DMS153 (cell line): Measurements from ENCODE around the gene ODAD3.
"Not testable (repeated sequence)": the region's sequence is repeated elsewhere in the genome, so short reads cannot be mapped to it uniquely, and the experiment has no call there.

Source experiments
- DNase-seq: peaks from one replicate; lab custom pipeline; 2025; lab: John Stamatoyannopoulos, UW

ODAD3 gene

GRCh38 chr19:11405846-11406643 is 28.9 kb downstream of the ODAD3 start:
- no peak for DNase-seq

- DNase-seq = no peak
Observed at GRCh38 chr19:11404588-11405222, 30.2 kb downstream of the ODAD3 start.

GRCh38 chr19:11401808-11402543 is 32.9 kb downstream of the ODAD3 start:
- DNase-seq = no peak

- no peak for DNase-seq
Observed at GRCh38 chr19:11400798-11401197, 34.1 kb downstream of the ODAD3 start.

DNA sequence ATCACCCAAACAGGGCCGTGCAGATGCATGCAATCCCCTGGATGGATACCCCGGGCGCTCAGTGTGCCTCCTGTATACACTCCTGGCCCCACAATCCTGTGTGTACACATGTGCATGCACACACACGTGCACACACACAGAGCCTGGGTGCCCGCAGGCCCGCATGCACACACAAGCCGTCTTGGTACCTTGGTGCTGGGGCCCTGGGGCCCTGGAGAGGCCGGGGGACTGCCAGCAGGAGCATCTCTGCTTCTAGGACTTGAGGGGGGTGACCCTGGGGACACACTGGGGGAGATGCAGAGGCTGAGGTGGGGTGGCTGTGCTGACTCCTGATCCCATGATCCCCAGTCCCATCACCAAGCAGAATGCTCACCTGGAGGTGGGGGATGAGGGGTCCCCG is 35.3 kb downstream of the ODAD3 start:
- DNase-seq = no peak

DNA sequence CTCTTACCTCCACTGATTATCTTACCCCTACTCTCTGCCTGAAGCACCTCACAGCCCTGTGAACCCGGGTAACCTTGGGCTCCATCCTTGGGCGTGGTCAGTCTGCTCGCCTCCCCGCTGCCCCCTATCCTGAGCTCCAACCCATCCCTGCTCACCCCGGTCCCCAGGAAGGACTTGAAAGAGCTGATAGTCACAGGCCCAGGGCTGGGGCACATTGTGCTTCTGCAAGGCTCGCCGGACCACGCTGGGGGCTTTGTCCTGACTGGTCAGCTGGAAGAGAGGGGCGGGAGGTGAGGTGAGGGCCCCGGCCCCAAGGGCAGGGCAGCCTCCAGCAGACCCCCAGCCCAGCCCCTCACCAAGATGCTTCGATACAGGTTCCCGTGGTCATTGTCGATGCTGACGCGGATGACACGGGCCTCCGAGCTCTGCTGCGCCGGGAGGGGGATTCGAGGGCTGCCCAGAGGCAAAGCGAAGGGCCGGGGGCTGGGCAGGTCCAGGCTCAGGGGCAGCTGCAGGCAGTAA is 37.8 kb downstream of the ODAD3 start:
- no peak for DNase-seq

DNA sequence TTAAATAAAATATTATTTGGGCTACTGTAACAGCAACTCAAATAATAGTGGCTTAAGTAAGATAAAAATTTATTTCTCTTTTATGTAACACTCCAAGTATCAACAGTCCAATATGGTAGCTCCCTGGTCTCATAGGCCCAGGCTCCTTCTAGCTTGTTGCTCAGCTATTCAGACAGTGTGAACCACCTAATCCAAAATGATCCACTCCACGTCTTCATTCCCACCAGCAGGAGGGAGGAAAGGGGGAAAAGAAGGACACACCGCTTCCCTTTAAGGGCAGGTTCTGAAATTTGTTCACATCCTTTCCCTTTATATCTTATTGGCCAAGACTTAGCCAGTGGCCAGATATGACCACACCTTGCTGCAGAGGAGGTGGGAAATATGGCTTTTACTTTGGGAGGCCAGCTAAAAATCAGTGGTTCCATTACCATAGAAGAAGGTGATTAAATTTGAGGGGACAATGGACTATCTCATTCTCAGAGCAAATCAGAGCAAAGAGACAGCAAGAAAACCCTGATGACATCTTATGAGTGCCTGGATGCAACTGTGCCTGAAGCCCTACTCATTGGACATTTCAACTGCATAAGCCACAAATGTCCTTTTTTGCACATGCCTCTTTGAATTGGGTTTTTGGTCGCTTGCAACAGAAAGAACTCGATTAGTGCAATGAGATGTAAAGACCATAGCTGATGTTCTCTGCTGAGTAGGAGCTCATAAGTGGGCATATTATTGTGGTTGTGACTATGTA is 43.8 kb downstream of the ODAD3 start:
- no peak for DNase-seq

DNA sequence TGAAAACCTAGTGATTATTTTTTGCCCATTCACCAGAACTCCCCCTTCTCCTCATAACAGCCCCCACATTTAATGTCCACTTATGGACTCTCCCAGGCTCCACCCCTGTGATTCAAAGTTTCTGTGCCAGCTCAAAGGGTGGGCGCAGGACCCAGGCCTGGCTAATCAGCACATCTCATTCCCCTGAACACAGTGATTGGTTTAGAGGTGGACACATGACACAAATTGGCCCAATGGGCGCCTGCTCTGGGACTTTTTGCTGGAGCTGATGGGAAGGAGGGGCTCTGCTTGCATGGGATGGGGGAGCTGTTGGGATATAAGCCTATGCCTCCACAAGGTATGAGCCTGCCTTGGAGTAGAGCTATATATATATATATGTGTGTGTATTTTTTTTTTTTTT is 44.6 kb downstream of the ODAD3 start:
- DNase-seq = no peak

DNA sequence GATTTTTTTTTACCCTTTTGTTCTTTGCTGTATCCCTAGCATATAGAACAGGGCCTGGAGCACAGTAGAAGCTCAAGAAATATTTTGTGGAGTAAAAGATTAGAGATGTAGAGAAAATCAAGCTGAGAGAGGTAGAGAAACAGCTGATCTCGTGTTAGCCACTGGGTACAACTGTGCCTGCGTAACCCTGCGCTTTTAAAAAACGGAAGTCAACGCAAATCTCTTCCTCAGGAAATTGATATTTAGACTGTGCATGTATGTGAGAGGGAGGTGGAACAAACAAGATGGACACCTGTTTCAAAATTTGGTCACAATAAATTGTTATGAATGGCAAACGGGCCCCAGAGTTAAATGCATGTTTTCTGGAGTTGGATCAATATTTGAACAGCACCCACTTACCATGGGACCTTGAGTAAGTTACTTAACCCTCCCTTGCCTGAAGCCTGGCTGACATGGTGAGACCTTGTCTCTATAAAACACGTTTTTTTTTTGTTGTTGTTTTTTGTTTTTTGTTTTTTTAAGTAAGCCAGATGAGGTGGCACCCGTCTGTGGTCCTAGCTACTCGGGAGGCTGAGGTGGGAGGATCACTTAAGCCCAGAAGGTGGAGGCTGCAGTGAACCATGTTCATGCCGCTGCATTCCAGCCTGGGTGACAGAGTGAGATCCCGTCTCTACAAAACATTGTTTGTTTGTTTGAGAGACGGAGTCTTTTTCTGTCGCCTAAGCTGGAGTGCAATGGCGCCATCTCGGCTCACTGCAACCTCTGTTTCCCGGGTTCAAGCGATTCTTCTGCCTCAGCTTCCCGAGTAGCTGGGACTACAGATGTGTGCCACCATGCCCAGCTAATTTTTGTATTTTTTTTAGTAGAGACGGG is 47.5 kb downstream of the ODAD3 start:
- peak; percentile 15 for DNase-seq

DNA sequence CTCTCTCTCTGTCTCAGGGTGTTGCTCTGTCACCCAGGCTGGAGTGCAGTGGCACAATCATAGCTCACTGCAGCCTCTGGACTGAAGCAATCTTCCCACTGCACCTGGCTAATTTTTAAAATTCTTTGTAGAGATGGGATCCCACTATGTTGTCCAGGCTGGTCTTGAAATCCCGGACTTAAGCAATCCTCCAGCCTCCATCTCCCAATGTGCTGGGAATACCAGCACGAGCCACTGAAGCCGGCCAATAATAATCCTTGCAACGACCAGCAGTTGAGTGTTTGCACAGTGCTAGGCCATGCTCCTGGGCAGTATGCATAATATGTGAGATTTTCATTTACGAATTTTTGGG is 50.2 kb downstream of the ODAD3 start:
- no peak for DNase-seq

DNA sequence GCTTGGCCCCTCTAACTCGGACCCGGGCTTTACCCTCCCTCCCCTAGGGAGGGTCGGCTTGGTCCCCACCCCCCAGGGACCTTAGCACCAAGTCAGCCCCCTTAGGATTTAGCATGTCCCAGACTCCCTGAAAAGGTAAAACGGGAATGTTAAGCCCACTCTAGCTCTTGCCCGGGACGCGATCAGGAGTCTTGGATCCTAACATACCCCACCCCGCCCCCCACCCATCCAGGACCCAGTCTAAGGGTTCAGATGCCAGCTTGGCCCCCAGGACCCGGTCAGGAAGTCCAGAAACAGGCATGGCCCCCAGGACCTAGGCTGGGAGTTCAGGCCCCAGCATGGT is 51.2 kb downstream of the ODAD3 start:
- no peak for DNase-seq

- peak; percentile 44 for DNase-seq
Observed at GRCh38 chr19:11382898-11383705, 51.8 kb downstream of the ODAD3 start.

DNA sequence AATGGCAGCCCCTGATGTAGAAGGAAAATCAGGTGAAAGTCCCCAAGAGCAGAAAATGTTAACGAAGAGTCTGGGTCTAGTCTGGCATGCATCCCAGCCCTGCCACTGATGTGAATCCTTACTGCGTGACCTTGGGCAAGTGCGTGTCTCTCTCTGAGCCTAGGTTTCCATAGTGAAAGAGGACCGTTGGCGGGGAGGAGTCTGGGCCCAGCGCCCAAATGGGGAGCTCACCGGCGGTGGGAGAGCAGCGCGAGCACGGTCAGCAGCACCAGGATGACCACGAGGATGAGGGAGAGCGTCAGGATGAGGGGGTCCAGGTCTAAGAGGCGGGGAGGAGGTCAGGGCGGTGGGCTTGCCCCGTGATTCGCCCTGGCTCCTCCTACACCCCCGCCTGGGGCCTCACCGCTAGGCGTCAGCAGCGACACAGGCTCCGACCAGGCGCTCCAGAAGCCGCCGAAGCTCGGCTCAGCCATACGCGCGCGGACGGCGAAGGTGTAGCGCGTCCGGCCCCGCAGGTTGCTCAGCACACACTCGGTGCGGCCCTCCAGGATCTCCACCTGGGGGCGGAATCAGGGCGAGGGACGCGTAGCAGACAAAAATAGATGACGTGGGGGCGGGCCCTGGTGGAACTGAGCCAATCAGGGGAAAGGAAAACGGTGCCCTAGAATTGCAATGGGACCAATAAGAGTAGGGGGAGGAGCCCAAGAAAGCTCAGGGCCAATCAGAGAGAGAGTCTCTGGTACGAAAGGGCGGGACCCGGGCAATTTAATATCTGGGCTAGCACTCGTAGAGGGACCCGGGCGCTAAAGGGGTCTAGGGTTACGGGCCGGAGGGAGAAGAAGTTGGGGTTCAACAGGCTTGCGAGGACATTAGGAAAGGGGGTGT is 54.0 kb downstream of the ODAD3 start:
- DNase-seq = peak; percentile 98

- no peak for DNase-seq
Observed at GRCh38 chr19:11379857-11380350, 55.0 kb downstream of the ODAD3 start.

DNA sequence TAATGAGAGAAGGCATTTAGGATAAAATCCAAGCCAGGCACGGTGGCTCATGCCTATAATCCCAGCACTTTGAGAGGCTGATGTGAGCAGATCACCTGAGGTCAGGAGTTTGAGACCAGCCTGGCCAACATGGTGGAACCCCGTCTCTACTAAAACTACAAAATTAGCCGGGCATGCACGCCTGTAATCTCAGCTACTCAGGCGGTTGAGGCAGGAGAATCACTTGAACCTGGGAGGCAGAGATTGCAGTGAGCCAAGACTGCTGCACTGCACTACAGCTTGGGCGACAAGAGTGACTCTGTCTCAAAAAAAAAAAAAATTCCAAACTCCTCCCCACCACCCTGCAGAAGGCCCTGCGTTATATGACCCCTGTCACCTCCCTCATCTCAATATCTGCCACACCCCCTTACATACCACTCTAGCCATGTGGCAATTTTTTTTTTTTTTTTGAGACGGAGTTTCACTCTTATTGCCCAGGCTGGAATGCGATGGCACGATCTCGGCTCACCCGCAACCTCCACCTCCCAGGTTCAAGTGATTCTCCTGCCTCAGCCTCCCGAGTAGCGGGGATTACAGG is 55.6 kb downstream of the ODAD3 start:
- DNase-seq = not testable (repeated sequence)

GRCh38 chr19:11378319-11379189 is 56.4 kb downstream of the ODAD3 start:
- no peak for DNase-seq

GRCh38 chr19:11377756-11378155 is 57.2 kb downstream of the ODAD3 start:
- no peak for DNase-seq

- DNase-seq = no peak
Observed at GRCh38 chr19:11377237-11377636, 57.7 kb downstream of the ODAD3 start.
